Parathyroid adenoma (tissue), 2 donors: ENCODE results near the gene LGALS7.
"Not testable (repeated sequence)": the region's sequence is repeated elsewhere in the genome, so short reads cannot be mapped to it uniquely, and the experiment has no call there.

Source experiments
- H2AFZ ChIP-seq: fragments of 300-600 bp; sonication (generic); one replicate; pipeline ENCODE4 v1.7.0; 2017; ENCODE audit warnings: antibody characterized with exemption, mild to moderate bottlenecking
- H3K27ac ChIP-seq: fragments of 300-600 bp; sonication (generic); one replicate; pipeline ENCODE4 v1.7.0; 2017
- H3K27me3 ChIP-seq: fragments of 300-600 bp; sonication (generic); one replicate; pipeline ENCODE4 v1.7.0; 2017; ENCODE audit warnings: low read length; ENCODE audit not compliant: control insufficient read depth, insufficient read depth
- H3K36me3 ChIP-seq: fragments of 300-600 bp; sonication (generic); one replicate; pipeline ENCODE4 v1.7.0; 2017; ENCODE audit warnings: low read length; ENCODE audit not compliant: control insufficient read depth, insufficient read depth
- H3K4me1 ChIP-seq: fragments of 300-600 bp; sonication (generic); one replicate; pipeline ENCODE4 v1.7.0; 2017; ENCODE audit warnings: control low read depth
- H3K4me2 ChIP-seq: fragments of 300-600 bp; sonication (generic); one replicate; pipeline ENCODE4 v1.7.0; 2017; ENCODE audit warnings: low read length
- H3K4me3 ChIP-seq: fragments of 300-600 bp; sonication (generic); one replicate; pipeline ENCODE4 v1.7.0; 2017; ENCODE audit warnings: low read depth, low read length
- H3K79me2 ChIP-seq: fragments of 300-600 bp; sonication (generic); one replicate; pipeline ENCODE4 v1.7.0; 2017; ENCODE audit warnings: control low read depth
- H3K9ac ChIP-seq: fragments of 300-600 bp; sonication (generic); one replicate; pipeline ENCODE4 v1.7.0; 2017; ENCODE audit warnings: mild to moderate bottlenecking
- H3K9me3 ChIP-seq: fragments of 300-600 bp; sonication (generic); one replicate; pipeline ENCODE4 v1.7.0; 2017; ENCODE audit warnings: low read length; ENCODE audit not compliant: control insufficient read depth
- TF ChIP-seq, protein P1 (sequence below): fragments of 300-600 bp; sonication (generic); IDR thresholded peaks from one replicate; pipeline ENCODE4 v1.7.0; 2017; ENCODE audit warnings: antibody characterized with exemption, mild to moderate bottlenecking
- donor health status: primary hyperparathyroidism.

The LGALS7 gene

GRCh38 chr19:38803543-38803942 lies 30.2 kb upstream of the LGALS7 start:
- H3K9me3 ChIP-seq: no peaks in the 10 kb centered on the region
- no peak overlapping the region for H3K4me3 ChIP-seq
- no peak overlapping the region for H3K27ac ChIP-seq
- H3K9ac ChIP-seq: no peak overlapping the region
- H3K4me2 ChIP-seq: no peak overlapping the region
- H3K79me2 ChIP-seq: no peaks in the 10 kb centered on the region
- no peak overlapping the region for H2AFZ ChIP-seq
- no peaks in the 10 kb centered on the region for H3K36me3 ChIP-seq
- TF ChIP-seq, protein P1, sequence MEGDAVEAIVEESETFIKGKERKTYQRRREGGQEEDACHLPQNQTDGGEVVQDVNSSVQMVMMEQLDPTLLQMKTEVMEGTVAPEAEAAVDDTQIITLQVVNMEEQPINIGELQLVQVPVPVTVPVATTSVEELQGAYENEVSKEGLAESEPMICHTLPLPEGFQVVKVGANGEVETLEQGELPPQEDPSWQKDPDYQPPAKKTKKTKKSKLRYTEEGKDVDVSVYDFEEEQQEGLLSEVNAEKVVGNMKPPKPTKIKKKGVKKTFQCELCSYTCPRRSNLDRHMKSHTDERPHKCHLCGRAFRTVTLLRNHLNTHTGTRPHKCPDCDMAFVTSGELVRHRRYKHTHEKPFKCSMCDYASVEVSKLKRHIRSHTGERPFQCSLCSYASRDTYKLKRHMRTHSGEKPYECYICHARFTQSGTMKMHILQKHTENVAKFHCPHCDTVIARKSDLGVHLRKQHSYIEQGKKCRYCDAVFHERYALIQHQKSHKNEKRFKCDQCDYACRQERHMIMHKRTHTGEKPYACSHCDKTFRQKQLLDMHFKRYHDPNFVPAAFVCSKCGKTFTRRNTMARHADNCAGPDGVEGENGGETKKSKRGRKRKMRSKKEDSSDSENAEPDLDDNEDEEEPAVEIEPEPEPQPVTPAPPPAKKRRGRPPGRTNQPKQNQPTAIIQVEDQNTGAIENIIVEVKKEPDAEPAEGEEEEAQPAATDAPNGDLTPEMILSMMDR: no peak
- H3K4me1 ChIP-seq: no peaks in the 10 kb centered on the region
- no peaks in the 10 kb centered on the region for H3K27me3 ChIP-seq

DNA sequence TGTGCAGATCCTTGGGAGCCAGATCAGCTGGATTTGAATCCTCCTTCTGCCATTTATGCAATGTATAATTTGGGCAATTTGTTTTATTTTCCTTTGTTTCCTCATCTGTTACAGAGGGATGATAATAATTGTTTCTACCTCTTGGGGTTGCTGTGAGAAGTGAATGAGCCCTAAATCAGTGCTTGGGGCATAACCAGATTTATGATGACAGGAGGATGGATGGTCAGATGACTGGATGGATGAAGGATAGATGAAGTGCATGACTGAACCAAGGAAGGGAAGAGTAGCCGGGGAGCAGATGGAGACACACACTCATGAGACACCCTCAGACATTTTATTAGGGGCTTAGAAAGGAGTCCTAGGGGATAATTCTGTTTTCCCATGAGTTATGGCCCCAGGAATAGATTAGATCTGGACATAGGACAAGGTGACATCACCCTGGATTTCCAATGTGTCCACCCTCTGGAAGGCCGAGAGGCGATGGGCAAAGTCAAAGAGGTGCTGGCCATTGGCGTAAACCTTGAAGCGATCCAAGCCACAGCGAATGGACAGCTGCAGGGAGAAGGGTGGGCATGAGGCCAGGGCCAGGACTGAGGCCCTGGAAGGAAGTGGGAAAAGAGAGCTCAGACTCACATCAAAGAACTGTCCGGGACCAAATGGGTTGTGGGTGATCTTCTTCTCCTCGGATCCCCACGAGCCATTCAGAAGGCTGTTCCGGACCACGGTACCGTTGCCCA lies 28.2 kb upstream of the LGALS7 start:
- Histone ChIP-seq H3K4me2 (no peak overlapping the region), H2AFZ (no peak overlapping the region), H3K79me2 (no peaks in the 10 kb centered on the region), H3K4me1 (no peaks in the 10 kb centered on the region), H3K27me3 (no peaks in the 10 kb centered on the region), H3K9me3 (no peaks in the 10 kb centered on the region), H3K36me3 (no peaks in the 10 kb centered on the region), H3K9ac (no peak overlapping the region), H3K4me3 (no peak overlapping the region), H3K27ac (no peak overlapping the region)
- TF ChIP-seq, protein P1: no peak

DNA sequence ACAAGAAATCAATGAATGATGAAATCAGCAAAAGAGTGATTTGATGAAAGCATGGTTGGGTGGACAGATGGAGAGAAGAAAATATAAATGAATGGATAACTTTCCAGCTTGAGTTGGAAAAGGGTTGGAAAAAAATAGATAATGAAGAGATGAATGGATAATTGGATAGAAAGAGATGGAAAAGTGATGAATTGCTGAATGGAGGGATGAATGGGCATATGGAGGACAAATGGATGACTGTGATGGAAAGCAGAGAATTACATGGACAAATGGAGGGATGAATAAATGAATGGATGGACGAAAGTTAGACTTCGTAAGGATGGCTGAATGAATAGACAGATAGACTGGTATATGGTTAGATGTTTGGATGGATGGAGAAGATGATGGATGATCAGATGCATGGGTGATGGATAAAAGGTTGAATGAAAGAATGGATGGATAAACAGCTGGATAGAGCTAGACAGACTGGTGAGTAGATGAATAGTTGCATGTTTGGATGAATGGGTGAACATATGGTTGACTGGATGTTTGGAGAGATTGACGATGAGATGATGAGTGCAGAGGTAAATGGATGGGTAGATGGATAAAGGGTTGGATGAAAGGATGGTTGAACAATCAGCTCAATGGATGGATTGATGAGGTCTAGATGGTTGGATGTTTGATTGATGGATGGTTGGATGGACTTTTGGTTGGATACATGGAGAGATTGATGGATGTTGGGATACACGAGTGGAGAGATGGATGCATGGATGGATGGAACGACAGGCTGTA lies 27.4 kb upstream of the LGALS7 start:
- TF ChIP-seq, protein P1: no peak
- no peaks in the 10 kb centered on the region for H3K27me3 ChIP-seq
- H3K9me3 ChIP-seq: no peaks in the 10 kb centered on the region
- H3K4me1 ChIP-seq: no peaks in the 10 kb centered on the region
- no peak overlapping the region for H2AFZ ChIP-seq
- no peak overlapping the region for H3K27ac ChIP-seq
- no peaks in the 10 kb centered on the region for H3K79me2 ChIP-seq
- no peak overlapping the region for H3K4me2 ChIP-seq
- no peak overlapping the region for H3K4me3 ChIP-seq
- no peaks in the 10 kb centered on the region for H3K36me3 ChIP-seq
- H3K9ac ChIP-seq: no peak overlapping the region

DNA sequence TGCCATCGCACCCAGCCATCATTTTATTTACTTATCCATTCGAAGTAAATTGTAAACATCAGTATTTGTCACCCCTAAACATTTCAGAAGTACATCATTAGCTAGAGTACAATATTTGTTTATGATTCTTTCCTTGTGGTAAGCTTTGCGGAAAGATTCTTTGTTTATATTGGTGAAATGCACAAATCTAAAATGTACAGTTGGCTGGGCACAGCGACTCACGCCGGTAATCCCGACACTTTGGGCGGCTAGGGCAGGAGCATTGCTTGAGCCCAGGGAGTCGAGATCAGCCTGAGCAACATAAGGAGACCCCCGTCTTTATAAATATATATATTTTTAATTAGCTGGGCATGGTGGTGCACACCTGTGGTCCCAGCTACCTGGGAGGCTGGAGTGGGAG lies 25.8 kb upstream of the LGALS7 start:
- TF ChIP-seq, protein P1: no peak
- no peaks in the 10 kb centered on the region for H3K27me3 ChIP-seq
- no peaks in the 10 kb centered on the region for H3K4me1 ChIP-seq
- no peaks in the 10 kb centered on the region for H3K36me3 ChIP-seq
- H3K4me2 ChIP-seq: no peak overlapping the region
- no peaks in the 10 kb centered on the region for H3K9me3 ChIP-seq
- H3K27ac ChIP-seq: no peak overlapping the region
- no peaks in the 10 kb centered on the region for H3K79me2 ChIP-seq
- no peak overlapping the region for H3K9ac ChIP-seq
- no peak overlapping the region for H2AFZ ChIP-seq
- no peak overlapping the region for H3K4me3 ChIP-seq

DNA sequence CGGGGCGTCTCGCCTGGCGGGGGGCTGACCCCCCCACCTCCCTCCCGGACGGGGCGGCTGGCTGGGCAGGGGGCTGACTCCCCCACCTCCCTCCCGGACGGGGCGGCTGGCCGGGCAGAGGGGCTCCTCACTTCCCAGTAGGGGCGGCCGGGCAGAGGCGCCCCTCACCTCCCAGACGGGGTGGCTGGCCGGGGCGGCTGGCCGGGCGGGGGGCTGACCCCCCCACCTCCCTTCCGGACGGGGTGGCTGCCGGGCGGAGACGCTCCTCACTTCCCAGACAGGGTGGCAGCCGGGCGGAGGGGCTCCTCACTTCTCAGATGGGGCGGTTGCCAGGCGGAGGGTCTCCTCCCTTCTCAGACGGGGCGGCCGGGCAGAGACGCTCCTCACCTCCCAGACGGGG lies 24.5 kb upstream of the LGALS7 start:
- not testable (repeated sequence) for H2AFZ ChIP-seq, H3K27me3 ChIP-seq, H3K4me1 ChIP-seq, H3K9me3 ChIP-seq, H3K4me2 ChIP-seq, H3K9ac ChIP-seq, H3K27ac ChIP-seq, H3K79me2 ChIP-seq, H3K36me3 ChIP-seq, H3K4me3 ChIP-seq
